ENCODE measurements around the gene SPIN4. TPM values are rescaled to one million over a fixed set of nuclear protein-coding genes. Genes with fewer than 3 reads are reported as not detected.

Gene SPIN4
- polyA plus RNA-seq, 3 donors, result 0.93 to 2.1 (median 1.5) TPM

- Histone ChIP-seq H2AFZ (ENCODE audit: insufficient read depth, low read depth, low read length, poor library complexity, severe bottlenecking) (no peak overlapping the region), H3K27ac (ENCODE audit: low read depth in 1 of 2, low read length in 2 of 2) (no peak overlapping the region), H3K27me3 (ENCODE audit: control insufficient read depth in 2 of 2, insufficient read depth in 2 of 2, low read length in 2 of 2) (no peaks in the 10 kb centered on the region), H3K4me1 (ENCODE audit: control insufficient read depth in 1 of 2, insufficient read depth in 2 of 2, low read length in 2 of 2) (peaks cover 0 to 2% of the 10 kb centered on the region in 2 donors), H3K36me3 (replicated peaks in 1 of 2; ENCODE audit: control insufficient read depth in 1 of 2, insufficient read depth in 2 of 2, low read length in 2 of 2) (no peaks in the 10 kb centered on the region), H3K4me3 (replicated peaks in 1 of 3; ENCODE audit: low read depth in 2 of 3, low read length in 3 of 3) (no peak overlapping the region), H3K4me2 (replicated peaks; ENCODE audit: extremely low read depth, low read length, poor library complexity, severe bottlenecking) (no peak overlapping the region), H3K9ac (ENCODE audit: insufficient read depth, low read length, poor library complexity, severe bottlenecking) (no peak overlapping the region), H3K9me3 (replicated peaks in 1 of 2; ENCODE audit: control insufficient read depth in 1 of 2, insufficient read depth in 1 of 2, low read length in 2 of 2) (peaks cover 0 to 6% of the 10 kb centered on the region in 2 donors), H4K20me1 (ENCODE audit: insufficient read depth, low read length) (no peaks in the 10 kb centered on the region), H3K79me2 (ENCODE audit: insufficient read depth, low read length) (no peaks in the 10 kb centered on the region)
- Mint-ChIP-seq H3K27me3 (ENCODE audit: low read depth in 3 of 3) (no peaks in the 10 kb centered on the region), H3K27ac (no peak overlapping the region), H3K4me3 (no peak overlapping the region), H3K36me3 (peaks cover 4 to 6% of the 10 kb centered on the region in 2 donors), H3K9me3 (peaks cover 0 to 16% (median 8%) of the 10 kb centered on the region in 7 donors), H3K4me1 (peaks cover 4% of the 10 kb centered on the region)
- no CpG with 5 or more reads among the region's 2 CpGs for WGBS (ENCODE audit: insufficient coverage)
- no peak for TF ChIP-seq CTCF (IDR thresholded peaks at IDR 0.05)
- no peak for DNase-seq
- intact Hi-C loops (cut with micrococcal nuclease), result no loop called here
These were observed 23.3 kb downstream of the SPIN4 start for GRCh38 chrX:63327788-63328187.

- no peak for TF ChIP-seq CTCF (IDR thresholded peaks at IDR 0.05)
- no CpG with 5 or more reads among the region's 13 CpGs for WGBS (ENCODE audit: insufficient coverage)
- Mint-ChIP-seq H3K4me3 (peak overlapping the region in 1 of 2 donors; percentile 23), H3K9me3 (peaks cover 0 to 18% (median 6%) of the 10 kb centered on the region in 7 donors), H3K27me3 (ENCODE audit: low read depth in 3 of 3) (no peaks in the 10 kb centered on the region), H3K4me1 (no peaks in the 10 kb centered on the region), H3K36me3 (no peaks in the 10 kb centered on the region), H3K27ac (no peak overlapping the region)
- no peaks in the 10 kb centered on the region for H3K9me3 ChIP-seq (replicated peaks in 1 of 2; ENCODE audit: control insufficient read depth in 1 of 2, insufficient read depth in 1 of 2, low read length in 2 of 2)
- DNase-seq, result no peak
- H4K20me1 ChIP-seq (ENCODE audit: insufficient read depth, low read length), result no peaks in the 10 kb centered on the region
- no peaks in the 10 kb centered on the region for H3K4me1 ChIP-seq (ENCODE audit: control insufficient read depth in 1 of 2, insufficient read depth in 2 of 2, low read length in 2 of 2)
- no peak overlapping the region for H3K4me2 ChIP-seq (replicated peaks; ENCODE audit: extremely low read depth, low read length, poor library complexity, severe bottlenecking)
- H3K79me2 ChIP-seq (ENCODE audit: insufficient read depth, low read length), result no peaks in the 10 kb centered on the region
- H3K9ac ChIP-seq (ENCODE audit: insufficient read depth, low read length, poor library complexity, severe bottlenecking), result no peak overlapping the region
- no peak overlapping the region for H3K27ac ChIP-seq (ENCODE audit: low read depth in 1 of 2, low read length in 2 of 2)
- intact Hi-C loops (cut with micrococcal nuclease), result no loop called here
- no peaks in the 10 kb centered on the region for H3K27me3 ChIP-seq (ENCODE audit: control insufficient read depth in 2 of 2, insufficient read depth in 2 of 2, low read length in 2 of 2)
- no peaks in the 10 kb centered on the region for H3K36me3 ChIP-seq (replicated peaks in 1 of 2; ENCODE audit: control insufficient read depth in 1 of 2, insufficient read depth in 2 of 2, low read length in 2 of 2)
- no peak overlapping the region for H3K4me3 ChIP-seq (replicated peaks in 1 of 3; ENCODE audit: low read depth in 2 of 3, low read length in 3 of 3)
- H2AFZ ChIP-seq (ENCODE audit: insufficient read depth, low read depth, low read length, poor library complexity, severe bottlenecking), result no peak overlapping the region
These were observed 51.5 kb downstream of the SPIN4 start for GRCh38 chrX:63299596-63299995.
